BE2C (cell line): Measurements from ENCODE around the gene CTTN.

ENCODE experiments used
- DNase-seq: peaks from one replicate; pipeline ENCODE4 v3.0.0-alpha.2; 2020
- H3K27me3 ChIP-seq: fragments of 250-450 bp; sonication (Bioruptor Pico); 2 replicates; pipeline ENCODE4 v1.5.1; 2020; ENCODE audit warnings: mild to moderate bottlenecking
- H3K36me3 ChIP-seq: fragments of 250-450 bp; sonication (Bioruptor Pico); 2 replicates; pipeline ENCODE4 v1.5.1; 2020; ENCODE audit warnings: mild to moderate bottlenecking
- H3K4me1 ChIP-seq: fragments of 250-450 bp; sonication (Bioruptor Pico); 2 replicates; pipeline ENCODE4 v1.5.1; 2020
- H3K4me3 ChIP-seq: 2 replicates; pipeline ENCODE4 v1.5.1; 2011; ENCODE audit warnings: low read depth, low read length
- H3K9me3 ChIP-seq: fragments of 250-450 bp; sonication (Bioruptor Pico); 2 replicates; pipeline ENCODE4 v1.5.1; 2020
- CTCF ChIP-seq: IDR thresholded peaks from 2 replicates; pipeline ENCODE4 v1.5.1; 2012; ENCODE audit warnings: mild to moderate bottlenecking, low read depth, low read length

The CTTN gene

GRCh38 chr11:70431611-70432010 is 33.3 kb downstream of the CTTN start:
- Histone ChIP-seq H3K9me3 (no peaks in the 10 kb centered on the region), H3K27me3 (no peaks in the 10 kb centered on the region), H3K4me1 (no peaks in the 10 kb centered on the region), H3K4me3 (no peak overlapping the region), H3K36me3 (peaks cover 82% of the 10 kb centered on the region)
- TF ChIP-seq CTCF: no peak
- DNase-seq: no peak

- no peak for DNase-seq
- H3K36me3 ChIP-seq: peaks cover 81% of the 10 kb centered on the region
- H3K27me3 ChIP-seq: no peaks in the 10 kb centered on the region
Observed at GRCh38 chr11:70432065-70432464, 33.7 kb downstream of the CTTN start.

GRCh38 chr11:70432580-70432979 is 34.3 kb downstream of the CTTN start:
- H3K36me3 ChIP-seq: peaks cover 77% of the 10 kb centered on the region
- no peaks in the 10 kb centered on the region for H3K9me3 ChIP-seq
- no peak for DNase-seq
- H3K4me1 ChIP-seq: no peaks in the 10 kb centered on the region
- no peaks in the 10 kb centered on the region for H3K27me3 ChIP-seq
- TF ChIP-seq CTCF: no peak
- H3K4me3 ChIP-seq: no peak overlapping the region

More at GRCh38 chr11:70432065-70432464, 33.7 kb downstream of the CTTN start:
- Histone ChIP-seq H3K9me3 (no peaks in the 10 kb centered on the region), H3K4me3 (no peak overlapping the region), H3K4me1 (no peaks in the 10 kb centered on the region)
- no peak for TF ChIP-seq CTCF

- Histone ChIP-seq H3K9me3 (no peaks in the 10 kb centered on the region), H3K36me3 (peaks cover 75% of the 10 kb centered on the region), H3K4me1 (no peaks in the 10 kb centered on the region), H3K4me3 (no peak overlapping the region), H3K27me3 (no peaks in the 10 kb centered on the region)
- no peak for DNase-seq
- no peak for TF ChIP-seq CTCF
Observed at GRCh38 chr11:70433038-70433437, 34.7 kb downstream of the CTTN start.

- no peak for DNase-seq
- TF ChIP-seq CTCF: no peak
- Histone ChIP-seq H3K4me3 (no peak overlapping the region), H3K27me3 (no peaks in the 10 kb centered on the region), H3K9me3 (no peaks in the 10 kb centered on the region), H3K4me1 (no peaks in the 10 kb centered on the region), H3K36me3 (peaks cover 72% of the 10 kb centered on the region)
Observed at GRCh38 chr11:70433526-70433925, 35.2 kb downstream of the CTTN start.

- TF ChIP-seq CTCF: no peak
- Histone ChIP-seq H3K4me1 (no peaks in the 10 kb centered on the region), H3K4me3 (no peak overlapping the region), H3K36me3 (peaks cover 65% of the 10 kb centered on the region), H3K9me3 (no peaks in the 10 kb centered on the region), H3K27me3 (no peaks in the 10 kb centered on the region)
- no peak for DNase-seq
Observed at GRCh38 chr11:70433966-70434812, 35.9 kb downstream of the CTTN start.
